Measurements from ENCODE around the gene ABLIM2.

- TF ChIP-seq, protein P1, sequence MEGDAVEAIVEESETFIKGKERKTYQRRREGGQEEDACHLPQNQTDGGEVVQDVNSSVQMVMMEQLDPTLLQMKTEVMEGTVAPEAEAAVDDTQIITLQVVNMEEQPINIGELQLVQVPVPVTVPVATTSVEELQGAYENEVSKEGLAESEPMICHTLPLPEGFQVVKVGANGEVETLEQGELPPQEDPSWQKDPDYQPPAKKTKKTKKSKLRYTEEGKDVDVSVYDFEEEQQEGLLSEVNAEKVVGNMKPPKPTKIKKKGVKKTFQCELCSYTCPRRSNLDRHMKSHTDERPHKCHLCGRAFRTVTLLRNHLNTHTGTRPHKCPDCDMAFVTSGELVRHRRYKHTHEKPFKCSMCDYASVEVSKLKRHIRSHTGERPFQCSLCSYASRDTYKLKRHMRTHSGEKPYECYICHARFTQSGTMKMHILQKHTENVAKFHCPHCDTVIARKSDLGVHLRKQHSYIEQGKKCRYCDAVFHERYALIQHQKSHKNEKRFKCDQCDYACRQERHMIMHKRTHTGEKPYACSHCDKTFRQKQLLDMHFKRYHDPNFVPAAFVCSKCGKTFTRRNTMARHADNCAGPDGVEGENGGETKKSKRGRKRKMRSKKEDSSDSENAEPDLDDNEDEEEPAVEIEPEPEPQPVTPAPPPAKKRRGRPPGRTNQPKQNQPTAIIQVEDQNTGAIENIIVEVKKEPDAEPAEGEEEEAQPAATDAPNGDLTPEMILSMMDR (conservative IDR thresholded peaks at IDR 0.05; ENCODE audit: low read depth in 2 of 2): no peak
- TF ChIP-seq EZH2phosphoT487 (IDR thresholded peaks at IDR 0.05; ENCODE audit: unreplicated experiment): no peak
These were observed 194.9 kb downstream of the ABLIM2 start for GRCh38 chr4:7963691-7964090.
